ENCODE measurements around the gene ARL4D.
"Not testable (repeated sequence)": the region's sequence is repeated elsewhere in the genome, so short reads cannot be mapped to it uniquely, and the experiment has no call there.

ARL4D gene

DNA sequence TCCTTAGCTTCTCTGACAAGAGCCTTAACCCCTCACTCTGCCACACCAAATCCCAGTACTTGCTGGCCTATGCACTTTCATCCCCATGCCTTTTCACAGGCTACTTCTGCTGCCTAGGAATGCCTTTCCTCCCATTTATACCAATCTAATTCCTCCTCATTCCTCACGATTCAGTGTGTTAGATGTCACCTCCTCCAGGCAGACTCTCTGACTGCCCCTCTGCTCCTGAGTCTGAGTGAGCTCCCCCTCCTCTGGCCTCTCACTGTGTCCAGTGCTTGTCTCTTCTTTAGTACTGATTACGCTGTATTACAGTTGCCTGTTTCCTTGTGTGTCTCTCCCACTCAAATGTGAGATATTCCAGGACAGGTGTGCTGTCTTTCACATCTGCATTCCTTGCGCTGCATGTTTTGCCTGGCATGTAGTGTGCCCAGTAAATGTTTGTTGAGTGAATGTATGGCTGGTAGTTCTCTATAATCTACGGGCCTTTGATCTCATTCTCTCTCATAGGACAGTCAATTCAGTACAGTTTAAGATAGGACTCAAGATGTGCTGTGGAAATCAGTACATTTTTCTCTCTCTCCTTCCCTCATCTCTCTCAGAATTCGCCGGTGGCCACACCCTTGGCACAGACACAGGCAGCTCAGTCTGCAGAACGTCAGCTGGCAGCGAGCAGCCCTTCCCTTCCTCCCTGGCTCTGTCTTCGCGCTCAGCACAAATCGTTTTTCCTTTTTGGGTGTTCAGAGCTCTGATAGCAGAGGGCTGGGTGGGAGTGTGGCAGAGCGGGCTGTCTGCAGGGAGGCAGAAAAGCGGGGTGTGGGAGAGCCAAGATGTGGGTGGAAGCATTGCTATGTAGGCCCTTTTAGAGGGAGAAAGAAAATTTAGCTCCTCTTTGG is 18.5 kb downstream of the ARL4D start:
- POLR2A ChIA-PET, result interaction anchor here (0.6 kb wide), 1 partner anchor 384 kb away, joined by 6 read pairs; no protein-coding TSS in a partner anchor
- TF ChIP-seq, protein P1, sequence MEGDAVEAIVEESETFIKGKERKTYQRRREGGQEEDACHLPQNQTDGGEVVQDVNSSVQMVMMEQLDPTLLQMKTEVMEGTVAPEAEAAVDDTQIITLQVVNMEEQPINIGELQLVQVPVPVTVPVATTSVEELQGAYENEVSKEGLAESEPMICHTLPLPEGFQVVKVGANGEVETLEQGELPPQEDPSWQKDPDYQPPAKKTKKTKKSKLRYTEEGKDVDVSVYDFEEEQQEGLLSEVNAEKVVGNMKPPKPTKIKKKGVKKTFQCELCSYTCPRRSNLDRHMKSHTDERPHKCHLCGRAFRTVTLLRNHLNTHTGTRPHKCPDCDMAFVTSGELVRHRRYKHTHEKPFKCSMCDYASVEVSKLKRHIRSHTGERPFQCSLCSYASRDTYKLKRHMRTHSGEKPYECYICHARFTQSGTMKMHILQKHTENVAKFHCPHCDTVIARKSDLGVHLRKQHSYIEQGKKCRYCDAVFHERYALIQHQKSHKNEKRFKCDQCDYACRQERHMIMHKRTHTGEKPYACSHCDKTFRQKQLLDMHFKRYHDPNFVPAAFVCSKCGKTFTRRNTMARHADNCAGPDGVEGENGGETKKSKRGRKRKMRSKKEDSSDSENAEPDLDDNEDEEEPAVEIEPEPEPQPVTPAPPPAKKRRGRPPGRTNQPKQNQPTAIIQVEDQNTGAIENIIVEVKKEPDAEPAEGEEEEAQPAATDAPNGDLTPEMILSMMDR (IDR thresholded peaks at IDR 0.05; ENCODE audit: control extremely low read depth, extremely low read depth, low read depth, missing control alignments), result no peak
- CTCF ChIA-PET, result interaction anchor here (0.8 to 1.2 kb wide), 3 partner anchors 18 to 52 kb away, joined by 3 read pairs; partner anchors contain the start of gene ARL4D
- no peak for DNase-seq (ENCODE audit: extremely low spot score)

DNA sequence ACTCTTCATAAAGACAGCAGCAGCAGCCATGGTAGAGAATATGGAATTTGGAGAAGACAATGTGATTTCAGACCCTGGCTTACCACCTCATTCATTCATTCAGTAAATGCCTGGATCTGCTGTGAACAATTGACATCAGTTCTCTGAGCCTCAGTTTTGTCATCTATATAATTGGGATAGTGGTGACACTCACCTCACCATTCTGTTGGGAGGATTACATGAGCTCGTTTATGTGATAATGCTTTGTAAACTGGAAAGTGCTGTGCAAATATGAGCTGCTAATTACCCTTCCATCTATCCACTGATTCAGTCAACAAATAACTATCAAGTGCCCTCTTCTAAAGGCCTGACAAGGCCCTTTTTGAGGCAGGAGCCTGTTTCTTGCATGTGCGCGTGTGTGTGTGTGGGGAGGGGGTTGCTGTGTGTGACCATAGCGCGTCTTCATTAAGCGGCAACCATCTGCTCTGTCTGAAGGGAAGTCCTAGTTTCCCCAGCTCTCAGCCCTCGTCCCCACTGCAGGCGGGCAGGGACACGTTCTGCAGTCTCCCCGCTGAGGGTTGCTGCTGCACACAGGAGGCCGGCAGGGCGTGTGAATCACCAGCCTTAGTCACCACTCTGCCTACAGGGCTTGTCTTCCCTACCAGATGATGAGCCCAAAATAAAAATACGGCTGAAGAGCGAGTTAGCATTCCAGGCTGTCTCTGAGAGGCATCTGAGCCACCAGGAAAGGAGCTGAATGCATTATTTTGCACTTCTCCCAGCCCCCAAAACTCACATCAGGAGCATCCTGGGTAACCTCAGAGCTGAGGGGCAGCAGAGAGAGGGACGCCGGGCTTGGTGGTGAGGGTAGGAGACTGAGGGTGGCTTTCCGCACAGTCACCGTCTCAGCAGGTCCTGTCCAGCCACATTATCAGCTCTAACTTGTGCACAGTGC is 19.9 kb downstream of the ARL4D start:
- ChIA-PET CTCF (interaction anchor here (2.0 kb wide), 1 partner anchor 8 kb away, joined by 4 read pairs; no protein-coding TSS in a partner anchor), POLR2A (no interaction called here)
- TF ChIP-seq, protein P1 (IDR thresholded peaks at IDR 0.05; ENCODE audit: control extremely low read depth, extremely low read depth, low read depth, missing control alignments), result no peak
- DNase-seq (ENCODE audit: extremely low spot score), result no peak

DNA sequence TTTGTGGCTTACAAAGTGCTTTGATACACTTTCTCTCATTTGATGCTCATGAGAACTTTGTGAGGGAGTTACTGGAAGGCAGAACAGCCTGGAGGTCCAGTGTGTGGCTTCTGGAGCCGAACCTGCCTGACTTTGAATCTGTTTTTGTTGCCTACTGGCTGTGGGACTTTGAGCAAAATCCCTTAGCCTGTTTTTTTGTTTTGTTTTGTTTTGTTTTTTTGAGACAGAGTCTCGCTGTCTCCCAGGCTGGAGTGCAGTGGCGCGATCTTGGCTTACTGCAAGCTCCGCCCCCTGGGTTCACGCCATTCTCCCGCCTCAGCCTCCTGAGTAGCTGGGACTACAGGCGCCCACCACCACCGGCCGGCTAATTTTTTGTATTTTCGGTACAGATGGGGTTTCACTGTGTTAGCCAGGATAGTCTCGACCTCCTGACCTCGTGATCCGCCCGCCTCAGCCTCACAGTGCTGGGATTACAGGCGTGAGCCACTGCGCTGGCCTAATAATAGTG is 20.6 kb downstream of the ARL4D start:
- CTCF ChIA-PET, result interaction anchor here (2.0 kb wide), 1 partner anchor 9 kb away, joined by 4 read pairs; no protein-coding TSS in a partner anchor
- POLR2A ChIA-PET; DNase-seq (ENCODE audit: extremely low spot score): not testable (repeated sequence)

DNA sequence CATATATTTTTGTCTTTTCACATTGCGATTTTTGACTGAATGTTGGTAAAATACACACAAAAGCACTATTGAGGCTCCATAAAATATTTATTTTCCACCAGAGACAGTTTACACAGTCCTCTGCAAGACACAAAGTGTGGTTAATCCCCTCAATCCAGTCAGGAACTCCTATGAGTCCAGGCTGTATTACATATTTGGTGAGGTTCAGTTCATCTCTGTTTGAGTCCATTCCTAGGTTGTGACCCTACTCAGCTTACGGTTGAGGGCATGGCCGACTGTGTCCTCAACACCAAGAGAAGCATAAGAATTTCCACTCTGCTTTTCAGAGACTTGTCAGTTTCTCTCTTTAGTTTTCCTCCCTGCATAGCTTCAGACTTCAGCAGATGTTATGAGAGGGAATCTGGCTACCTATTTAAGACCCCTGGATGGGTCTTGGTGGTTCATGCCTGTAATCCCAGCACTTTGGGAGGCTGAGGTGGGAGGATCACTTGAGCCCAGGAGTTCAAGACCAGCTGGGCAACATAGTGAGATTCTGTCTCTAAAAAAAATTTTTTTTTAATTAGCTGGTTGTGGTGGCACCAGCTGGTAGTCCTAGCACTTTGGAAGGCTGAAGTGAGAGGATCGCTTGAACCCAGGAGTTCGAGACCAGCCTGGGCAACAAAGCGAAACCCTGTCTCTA is 25.1 kb downstream of the ARL4D start:
- no peak for DNase-seq (ENCODE audit: extremely low spot score)
- ChIA-PET CTCF (interaction anchor here (0.9 to 2.1 kb wide), 2 partner anchors 30 to 60 kb away, joined by 3 to 7 read pairs; partner anchors contain the start of gene DHX8), POLR2A (no interaction called here)
- TF ChIP-seq, protein P1 (IDR thresholded peaks at IDR 0.05; ENCODE audit: control extremely low read depth, extremely low read depth, low read depth, missing control alignments), result no peak

DNA sequence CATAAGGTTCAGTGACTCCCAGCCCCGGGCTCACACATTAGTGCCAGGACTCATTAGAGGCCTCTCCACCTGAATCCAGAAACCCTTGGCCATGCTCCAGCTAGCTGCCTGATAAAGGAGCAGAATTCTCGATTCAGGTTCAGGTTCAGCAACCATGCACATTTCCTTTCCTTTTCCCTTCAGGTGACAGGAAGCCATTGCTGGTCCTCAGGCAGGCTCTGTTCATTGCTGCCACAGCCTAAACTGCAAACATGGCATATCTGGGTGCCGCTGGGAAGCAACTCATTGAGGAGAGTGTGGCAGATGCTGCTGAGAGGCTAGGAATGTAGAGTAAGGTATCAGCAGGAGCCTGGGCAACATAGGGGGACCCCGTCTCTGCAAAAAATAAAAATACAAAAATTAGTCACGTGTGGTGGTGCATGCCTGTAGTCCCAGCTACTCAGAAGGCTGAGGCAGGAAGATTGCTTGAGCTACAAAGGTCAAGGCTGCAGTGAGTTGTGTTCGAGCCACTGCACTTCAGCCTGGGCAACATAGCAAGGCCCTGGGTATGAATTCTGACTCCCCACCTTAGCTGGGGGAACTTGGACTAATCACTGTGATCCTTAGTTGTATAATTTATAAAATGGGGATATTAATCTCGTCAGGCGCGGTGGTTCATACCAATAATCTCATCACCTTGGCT is 28.7 kb downstream of the ARL4D start:
- CTCF ChIA-PET, result interaction anchor here (1.7 kb wide), 1 partner anchor 57 kb away, joined by 5 read pairs; the partner anchor contains the start of gene DHX8
- TF ChIP-seq, protein P1 (IDR thresholded peaks at IDR 0.05; ENCODE audit: control extremely low read depth, extremely low read depth, low read depth, missing control alignments), result no peak
- POLR2A ChIA-PET, result no interaction called here
- DNase-seq (ENCODE audit: extremely low spot score), result no peak

DNA sequence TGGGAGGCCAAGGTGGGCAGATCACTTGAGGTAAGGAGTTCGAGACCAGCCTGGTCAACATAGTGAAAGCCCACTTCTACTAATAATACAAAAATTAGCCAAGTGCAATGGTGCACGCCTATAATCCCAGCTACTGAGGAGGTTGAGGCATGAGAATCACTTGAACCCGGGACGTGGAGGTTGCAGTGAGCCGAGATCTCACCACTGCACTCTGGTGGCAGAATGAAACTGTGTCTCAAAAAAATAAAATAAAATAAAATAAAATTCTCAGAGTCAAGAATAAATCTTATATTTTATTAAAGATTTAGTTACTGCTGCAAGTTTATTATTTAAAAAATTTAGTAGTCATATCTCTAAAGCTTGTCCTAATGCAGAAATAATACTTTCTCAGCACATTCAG is 29.7 kb downstream of the ARL4D start:
- no peak for DNase-seq (ENCODE audit: extremely low spot score)
- ChIA-PET CTCF (interaction anchor here (1.0 to 1.7 kb wide), 2 partner anchors 48 to 56 kb away, joined by 3 to 5 read pairs; partner anchors contain the start of gene DHX8), POLR2A (no interaction called here)
- TF ChIP-seq, protein P1 (IDR thresholded peaks at IDR 0.05; ENCODE audit: control extremely low read depth, extremely low read depth, low read depth, missing control alignments), result no peak

Measured in GM10248 (cell line).